Measurements from ENCODE around the gene EME1. TPM values are rescaled to one million over a fixed set of nuclear protein-coding genes. Genes with fewer than 3 reads are reported as not detected.

Gene EME1
- total and polyA plus RNA-seq, 2 of the 8 experiments (the other 6 are each of a cell fraction or from before 2014, with no cell fraction given): 13.9 to 16.3 TPM

GRCh38 chr17:50363217-50364060 is 9.6 kb upstream of the EME1 start (continued):
- no peak for TF ChIP-seq CHD1 (IDR thresholded peaks at IDR 0.05; ENCODE audit: low read depth, low read length)

All from H1 (cell line).